Measurements from ENCODE around the gene DTWD2. TPM values are rescaled to one million over a fixed set of nuclear protein-coding genes. Genes with fewer than 3 reads are reported as not detected.

Gene DTWD2
- total and polyA plus RNA-seq, 2 of the 4 experiments (the other 2 are of a cell fraction), result 1.2 to 1.8 TPM

GRCh38 chr5:118894709-118895108, 93.6 kb downstream of the DTWD2 start:
- H3K56ac ChIP-seq (ENCODE audit: extremely low read depth, insufficient read depth, low read length), result no peak overlapping the region
- H3K18ac ChIP-seq (ENCODE audit: low read depth, low read length), result no peak overlapping the region
- no peaks in the 10 kb centered on the region for H3K27me3 ChIP-seq (ENCODE audit: control insufficient read depth, insufficient read depth, low read length)
- no peaks in the 10 kb centered on the region for H3K9me1 ChIP-seq (ENCODE audit: insufficient read depth, low read length)
- no peak overlapping the region for H2AK9ac ChIP-seq (replicated peaks; ENCODE audit: low read depth, low read length, poor library complexity)
- TF ChIP-seq POLR2A (IDR thresholded peaks at IDR 0.05; ENCODE audit: low read depth, low read length) (no peak), MAZ (IDR thresholded peaks at IDR 0.05; ENCODE audit: borderline replicate concordance, low read depth, low read length) (no peak), SMC3 (IDR thresholded peaks at IDR 0.05; ENCODE audit: low read depth, low read length) (no peak), MAFK (IDR thresholded peaks at IDR 0.05; ENCODE audit: low read depth, low read length) (no peak), ELK1 (IDR thresholded peaks at IDR 0.05; ENCODE audit: borderline replicate concordance, low read depth, low read length) (no peak), CEBPB (IDR thresholded peaks at IDR 0.05; ENCODE audit: low read depth, low read length) (no peak), MXI1 (IDR thresholded peaks at IDR 0.05; ENCODE audit: borderline replicate concordance, low read depth, low read length) (no peak), RCOR1 (IDR thresholded peaks at IDR 0.05; ENCODE audit: insufficient replicate concordance, low read length) (no peak), CHD1 (IDR thresholded peaks at IDR 0.05; ENCODE audit: low read depth, low read length) (no peak), BHLHE40 (IDR thresholded peaks at IDR 0.05; ENCODE audit: low read depth, low read length) (no peak), NFE2L2 (IDR thresholded peaks at IDR 0.05; ENCODE audit: low read depth, low read length) (no peak)
- no peak overlapping the region for H3K4ac ChIP-seq (ENCODE audit: low read depth, low read length)
- no peak overlapping the region for H3K23ac ChIP-seq (ENCODE audit: low read depth, low read length)
- H3K14ac ChIP-seq (replicated peaks; ENCODE audit: low read depth, low read length), result no peak overlapping the region
- no peak overlapping the region for H2BK20ac ChIP-seq (ENCODE audit: low read depth, low read length)
- H3K36me3 ChIP-seq (ENCODE audit: control insufficient read depth, insufficient read depth, low read length), result no peaks in the 10 kb centered on the region
- H4K20me1 ChIP-seq (ENCODE audit: insufficient read depth, low read length), result no peaks in the 10 kb centered on the region
- H3K9me3 ChIP-seq (ENCODE audit: control insufficient read depth, insufficient read depth, low read length), result no peaks in the 10 kb centered on the region
- H4K91ac ChIP-seq (ENCODE audit: insufficient read depth, low read depth, low read length), result no peak overlapping the region
- H3K79me1 ChIP-seq (ENCODE audit: low read depth in 1 of 2, low read length in 2 of 2), result no peaks in the 10 kb centered on the region
- ChIA-PET CTCF (no interaction called here), POLR2A (ENCODE audit: unreplicated experiment) (no interaction called here)
- H3K4me1 ChIP-seq (ENCODE audit: control insufficient read depth, insufficient read depth, low read length), result no peaks in the 10 kb centered on the region
- no CpG with 5 or more reads among the region's 1 CpG for WGBS, 2 experiments (ENCODE audit: extremely low coverage in 2 of 2, insufficient read length in 1 of 2)
- in situ Hi-C loops (cut with MboI; ENCODE audit: low sequenced_read_pairs), result no loop called here
- intact Hi-C loops (cut with micrococcal nuclease), result no loop called here
- ATAC-seq (ENCODE audit: low read depth), result no peak
- no peak overlapping the region for H4K5ac ChIP-seq (ENCODE audit: low read depth, low read length)
- no peak overlapping the region for H3K4me2 ChIP-seq (ENCODE audit: low read depth, low read length)
- H3K27ac ChIP-seq (ENCODE audit: insufficient read depth, low read length), result no peak overlapping the region
- no peak overlapping the region for H3K4me3 ChIP-seq (ENCODE audit: insufficient read depth, low read depth, low read length)
- H3K9ac ChIP-seq (ENCODE audit: low read depth, low read length), result no peak overlapping the region
- dilution Hi-C loops (cut with HindIII; ENCODE audit: low sequenced_read_pairs, unreplicated experiment), result no loop called here
- no TSS peak for BruUV-seq (replicated peaks)
- no peak overlapping the region for H2AK5ac ChIP-seq (ENCODE audit: low read depth, low read length)
- H4K8ac ChIP-seq (ENCODE audit: low read depth in 2 of 2, low read length in 2 of 2), result no peak overlapping the region
- no peak overlapping the region for H2BK5ac ChIP-seq (ENCODE audit: low read depth, low read length, poor library complexity, severe bottlenecking)
- DNase-seq, result no peak
- H2BK15ac ChIP-seq (ENCODE audit: low read depth, low read length), result no peak overlapping the region
- no peak overlapping the region for H2BK120ac ChIP-seq (ENCODE audit: low read depth, low read length)
- H2AFZ ChIP-seq (replicated peaks; ENCODE audit: low read length, poor library complexity), result no peak overlapping the region
